Measurements from ENCODE around the gene ULK4.

- TF ChIP-seq POLR2A (IDR thresholded peaks at IDR 0.05), result no peak
- TF ChIP-seq, protein P1, sequence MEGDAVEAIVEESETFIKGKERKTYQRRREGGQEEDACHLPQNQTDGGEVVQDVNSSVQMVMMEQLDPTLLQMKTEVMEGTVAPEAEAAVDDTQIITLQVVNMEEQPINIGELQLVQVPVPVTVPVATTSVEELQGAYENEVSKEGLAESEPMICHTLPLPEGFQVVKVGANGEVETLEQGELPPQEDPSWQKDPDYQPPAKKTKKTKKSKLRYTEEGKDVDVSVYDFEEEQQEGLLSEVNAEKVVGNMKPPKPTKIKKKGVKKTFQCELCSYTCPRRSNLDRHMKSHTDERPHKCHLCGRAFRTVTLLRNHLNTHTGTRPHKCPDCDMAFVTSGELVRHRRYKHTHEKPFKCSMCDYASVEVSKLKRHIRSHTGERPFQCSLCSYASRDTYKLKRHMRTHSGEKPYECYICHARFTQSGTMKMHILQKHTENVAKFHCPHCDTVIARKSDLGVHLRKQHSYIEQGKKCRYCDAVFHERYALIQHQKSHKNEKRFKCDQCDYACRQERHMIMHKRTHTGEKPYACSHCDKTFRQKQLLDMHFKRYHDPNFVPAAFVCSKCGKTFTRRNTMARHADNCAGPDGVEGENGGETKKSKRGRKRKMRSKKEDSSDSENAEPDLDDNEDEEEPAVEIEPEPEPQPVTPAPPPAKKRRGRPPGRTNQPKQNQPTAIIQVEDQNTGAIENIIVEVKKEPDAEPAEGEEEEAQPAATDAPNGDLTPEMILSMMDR (IDR thresholded peaks at IDR 0.05), result no peak
These were observed 726.8 kb downstream of the ULK4 start for GRCh38 chr3:41234823-41235721.
